Endometrium (tissue), 2 donors: ENCODE results near the gene FRY.
"Not testable (repeated sequence)": the region's sequence is repeated elsewhere in the genome, so short reads cannot be mapped to it uniquely, and the experiment has no call there.

Experiments used
- FAIRE-seq: peaks from 2 replicates; lab custom pipeline; 2012; peaks lifted over from hg19 to GRCh38; lab: Jason Lieb, UNC
- donor health status: control.
- donor health status: control.

FRY gene

DNA sequence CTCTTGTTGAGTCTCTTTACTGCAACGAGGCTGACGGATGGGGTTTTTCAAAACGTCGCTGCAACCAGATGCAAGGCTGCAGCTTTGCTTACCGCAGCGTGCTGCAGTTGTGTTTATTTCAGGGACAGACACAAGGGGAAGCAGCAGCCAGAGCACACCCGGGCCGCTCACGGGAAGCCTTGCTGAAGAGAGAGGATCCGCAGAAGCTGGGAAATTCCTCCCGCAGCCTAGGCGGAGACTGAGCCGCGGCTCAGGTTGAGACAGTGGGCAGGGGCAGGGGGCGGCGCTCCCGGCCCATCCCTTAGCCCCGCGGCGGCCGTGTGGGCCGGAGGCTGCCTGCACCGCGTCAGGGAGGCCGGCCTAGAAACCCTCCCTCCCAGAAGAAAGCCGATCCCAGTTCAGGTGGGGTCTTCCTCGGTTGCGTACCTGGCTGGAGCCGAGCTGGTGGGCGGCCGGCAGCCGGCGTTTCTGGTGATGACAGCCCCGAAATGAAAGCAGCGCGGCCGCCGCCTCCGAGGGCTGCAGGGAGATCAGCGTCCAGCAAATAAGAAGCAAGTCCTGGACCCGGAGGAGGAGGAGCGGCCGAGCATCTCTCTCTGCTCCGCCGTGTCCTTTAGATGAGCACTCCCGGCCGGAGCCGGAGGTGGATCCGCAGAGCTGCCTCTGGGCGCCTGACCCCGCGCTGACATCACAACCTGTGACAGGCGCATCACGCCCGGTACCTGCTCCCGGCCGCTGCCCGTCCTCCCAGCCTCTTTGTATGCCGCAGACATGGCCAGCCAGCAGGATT lies at the start of gene FRY:
Gene FRY, plus strand, starts transcription at position 750 of the 790 bp plus-strand sequence. Its CDS starts 22 bp downstream, at position 772.
- FAIRE-seq, result no peak

- no peak for FAIRE-seq
Measured at GRCh38 chr13:31982124-31982523, 49.5 kb upstream of the FRY start.

GRCh38 chr13:31982540-31982939 lies 49.0 kb upstream of the FRY start:
- no peak for FAIRE-seq

GRCh38 chr13:31983696-31984095 lies 47.9 kb upstream of the FRY start:
- FAIRE-seq, result not testable (repeated sequence)

GRCh38 chr13:31984388-31984787 lies 47.2 kb upstream of the FRY start:
- not testable (repeated sequence) for FAIRE-seq

DNA sequence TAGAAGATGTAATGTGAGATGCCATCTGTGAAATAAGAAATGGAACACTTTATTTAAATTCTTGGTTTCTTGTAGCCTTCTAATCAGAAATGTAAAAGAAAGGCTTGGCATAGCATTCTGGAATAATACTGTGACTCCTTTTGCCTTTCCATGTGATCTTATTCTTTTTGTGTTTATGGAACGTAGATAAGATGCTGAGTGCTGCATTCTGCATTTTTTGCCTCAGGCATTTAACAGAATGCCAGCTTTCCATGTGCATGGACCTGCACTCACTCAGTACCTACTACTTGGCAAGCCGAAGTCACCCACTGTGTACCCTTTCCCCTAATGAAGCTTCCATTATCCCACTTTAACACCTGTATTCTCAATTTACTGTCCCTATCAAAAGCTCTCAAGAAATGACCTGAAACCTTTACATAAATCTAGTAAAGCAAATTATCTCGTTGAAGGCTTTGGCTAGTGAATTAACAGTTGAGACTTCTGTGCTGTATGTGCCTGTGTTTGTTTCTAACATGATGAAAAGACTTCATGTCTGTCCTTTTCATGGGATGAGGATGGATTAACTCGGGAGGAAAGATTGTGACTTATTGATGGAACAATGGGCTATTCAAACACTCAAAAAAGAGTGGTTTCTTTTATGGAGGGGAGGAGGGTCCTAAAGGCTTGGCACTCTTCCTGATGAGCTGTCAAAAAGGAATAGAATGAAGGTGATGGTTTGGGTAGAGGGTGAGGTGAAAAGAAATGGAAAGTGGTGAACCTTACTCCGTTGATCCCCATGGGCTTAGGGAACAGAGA lies 44.7 kb upstream of the FRY start:
- no peak for FAIRE-seq

GRCh38 chr13:31987535-31988170 lies 43.9 kb upstream of the FRY start:
- peak; percentile 96 for FAIRE-seq

- not testable (repeated sequence) for FAIRE-seq
Measured at GRCh38 chr13:31994367-31994766, 37.2 kb upstream of the FRY start.

DNA sequence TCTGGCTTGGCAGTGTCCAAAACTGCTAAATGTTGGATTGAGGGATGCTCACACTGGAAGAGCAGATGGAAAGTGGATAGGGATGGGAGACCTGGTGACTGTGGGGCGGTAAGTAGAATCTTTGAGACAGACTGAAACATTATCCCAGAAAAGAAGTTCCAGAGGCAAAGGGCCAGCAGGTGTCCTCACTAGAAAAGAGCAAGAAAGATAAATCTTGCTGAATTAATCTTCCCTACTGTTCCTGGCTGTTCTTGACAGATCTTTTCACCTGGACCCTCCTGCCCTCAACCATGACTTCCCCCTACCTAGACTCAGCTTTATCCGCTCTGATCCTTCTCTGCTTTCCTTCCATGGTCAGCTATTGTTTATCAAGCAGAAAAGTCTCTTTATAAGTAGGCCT lies 35.0 kb upstream of the FRY start:
- no peak for FAIRE-seq

DNA sequence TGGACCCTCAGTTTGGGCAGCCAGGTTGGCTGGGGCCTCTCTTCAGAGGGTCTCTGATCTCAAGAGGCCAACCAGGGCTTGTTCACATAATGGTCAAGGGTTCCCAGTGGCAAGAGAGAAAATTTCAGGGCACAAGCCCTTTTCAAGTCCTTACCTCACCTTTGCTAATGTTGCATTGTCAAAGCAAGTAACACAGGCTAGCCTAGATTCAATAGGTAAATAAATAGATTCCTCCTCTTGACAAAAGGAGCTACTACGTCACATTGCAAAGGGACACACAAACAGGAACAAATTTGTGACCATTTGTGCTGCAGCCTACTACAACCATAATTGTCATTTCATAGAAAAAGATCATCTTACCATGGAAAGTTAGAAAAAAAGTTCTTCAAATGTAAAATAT lies 33.9 kb upstream of the FRY start:
- no peak for FAIRE-seq

DNA sequence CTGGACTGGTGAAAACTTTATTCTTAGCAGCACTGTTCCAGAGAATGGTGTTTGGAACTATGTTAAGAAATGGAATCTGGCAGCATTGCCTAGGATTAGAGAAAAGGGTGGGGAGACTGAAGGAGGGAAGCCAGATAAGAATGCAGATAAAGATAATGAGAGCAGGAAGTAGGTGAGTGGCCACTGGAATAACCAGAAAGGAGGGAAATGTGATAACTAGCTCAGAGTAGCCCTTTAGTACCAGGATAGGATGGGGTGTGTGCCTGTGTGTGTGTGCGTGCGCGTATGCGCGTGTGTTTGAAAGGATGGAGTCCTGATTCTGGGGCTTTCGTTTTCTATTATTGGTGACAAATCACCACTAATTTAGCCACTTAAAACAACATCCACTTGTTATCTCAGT lies 33.4 kb upstream of the FRY start:
- FAIRE-seq, result no peak

GRCh38 chr13:32000754-32001153 lies 30.8 kb upstream of the FRY start:
- FAIRE-seq, result not testable (repeated sequence)

DNA sequence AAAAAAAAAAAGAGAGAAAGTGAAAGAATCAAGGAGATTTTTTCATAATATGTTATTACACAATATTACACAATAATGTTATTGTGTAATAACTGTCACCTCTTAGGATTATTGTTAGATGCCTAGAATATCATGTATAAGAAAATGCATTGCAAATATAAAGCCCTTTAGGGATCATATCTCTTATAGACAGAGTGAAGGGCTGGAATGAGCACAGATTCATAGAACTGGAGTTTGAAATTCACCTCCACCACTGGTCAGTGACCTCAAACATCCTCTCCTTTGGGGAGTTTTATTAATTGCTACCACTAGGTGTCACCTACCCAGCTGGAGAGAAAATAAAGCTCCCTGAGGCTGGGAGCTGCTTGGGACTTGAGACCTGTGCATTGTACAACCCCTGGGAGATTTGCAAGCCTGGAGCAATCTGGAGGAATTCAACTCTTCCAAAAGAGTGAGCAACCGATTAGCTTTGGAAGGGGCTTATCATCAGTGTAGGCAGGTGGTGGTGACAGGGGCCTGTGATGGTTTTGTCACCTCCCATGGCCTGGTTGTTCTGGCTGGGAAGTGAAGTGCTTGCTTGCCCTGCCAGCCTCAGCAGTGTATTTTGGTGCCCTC lies 30.3 kb upstream of the FRY start:
- no peak for FAIRE-seq

GRCh38 chr13:32001769-32002168 lies 29.8 kb upstream of the FRY start:
- FAIRE-seq, result no peak

DNA sequence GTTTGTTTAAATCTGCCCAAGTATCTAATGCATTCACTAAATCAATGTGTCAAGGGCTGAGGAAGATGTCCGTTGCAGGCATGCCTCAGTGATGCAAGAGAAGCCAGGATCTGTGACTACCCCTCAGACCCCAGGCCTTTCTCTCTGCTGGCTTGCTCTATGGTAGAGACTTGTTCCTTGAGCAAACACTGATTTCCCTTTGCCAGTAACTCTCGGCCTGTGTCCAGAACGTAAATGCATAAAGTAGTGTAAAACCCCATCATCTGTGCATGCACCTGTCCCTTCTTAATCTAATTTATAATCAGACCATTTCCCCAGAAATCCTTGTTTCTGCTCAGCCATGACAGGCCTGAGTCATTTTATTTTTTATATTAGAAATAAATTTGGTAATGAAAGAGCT lies 28.7 kb upstream of the FRY start:
- no peak for FAIRE-seq

- FAIRE-seq, result no peak
Measured at GRCh38 chr13:32007494-32007893, 24.1 kb upstream of the FRY start.

GRCh38 chr13:32008518-32009175 lies 22.9 kb upstream of the FRY start:
- FAIRE-seq, result no peak

DNA sequence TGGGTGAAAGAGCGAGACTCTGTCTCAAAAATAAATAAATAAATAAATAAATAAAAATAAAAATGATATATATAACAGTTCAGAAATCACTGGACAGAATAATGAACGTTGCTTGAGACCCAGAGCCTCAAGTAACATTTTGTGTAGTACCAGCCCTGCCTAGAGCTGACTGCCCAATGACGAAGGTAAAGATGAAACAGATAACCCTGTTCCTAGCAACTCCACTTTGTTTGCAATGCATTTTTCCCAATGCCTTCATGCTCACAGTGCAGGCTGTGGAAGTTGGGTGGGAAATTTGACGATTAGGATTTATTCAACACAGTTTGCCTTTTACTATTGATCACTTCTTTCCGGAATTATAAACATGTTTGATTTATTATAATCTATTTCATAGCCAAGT lies 22.2 kb upstream of the FRY start:
- no peak for FAIRE-seq

- FAIRE-seq, result no peak
Measured at GRCh38 chr13:32010136-32010535, 21.4 kb upstream of the FRY start.

DNA sequence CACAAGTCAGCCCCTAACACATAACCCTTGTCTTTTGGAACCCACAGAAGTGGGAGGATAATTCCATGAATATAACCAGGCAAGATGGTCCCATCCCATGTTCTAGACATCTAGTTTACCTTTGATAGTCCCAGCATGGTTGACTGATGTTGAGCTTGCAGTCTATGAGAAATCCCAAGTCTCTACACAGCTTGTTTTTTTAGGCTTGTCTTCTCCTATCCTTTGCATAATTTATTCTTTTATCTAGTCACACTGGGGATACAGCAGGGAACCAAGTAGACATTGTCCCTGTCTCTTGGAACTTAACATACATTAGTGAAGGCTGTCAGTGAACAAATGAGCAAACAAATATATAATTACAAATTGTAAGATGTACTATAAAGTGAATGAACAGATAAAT lies 19.6 kb upstream of the FRY start:
- FAIRE-seq, result no peak

- no peak for FAIRE-seq
Measured at GRCh38 chr13:32013181-32013580, 18.4 kb upstream of the FRY start.

DNA sequence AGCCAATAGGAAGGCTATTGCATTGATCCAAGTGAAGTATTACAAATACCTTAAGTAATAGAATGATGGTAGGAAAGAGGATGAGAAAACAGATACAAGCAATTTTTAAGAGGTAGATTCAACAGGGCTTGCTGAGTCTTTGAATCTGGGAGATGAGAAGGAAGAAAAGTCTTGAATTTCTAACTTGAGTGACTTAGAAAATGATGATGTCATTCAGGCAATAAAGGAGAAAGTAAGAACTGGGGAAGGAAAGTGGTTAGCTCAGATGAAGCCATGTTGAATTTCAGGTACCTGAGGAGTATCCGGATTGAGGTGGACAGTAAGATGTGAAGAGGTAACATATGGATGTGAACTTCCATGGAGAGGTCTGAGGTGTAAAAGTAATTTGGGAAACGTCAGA lies 15.5 kb upstream of the FRY start:
- FAIRE-seq, result no peak
